ENCODE data around the gene BACH2. TPM values are rescaled to one million over a fixed set of nuclear protein-coding genes. Genes with fewer than 3 reads are reported as not detected.

The BACH2 gene
- polyA plus RNA-seq, 1 experiment: 2.2 TPM

- no peaks in the 10 kb centered on the region for H3K9me3 ChIP-seq (ENCODE audit: control insufficient read depth, insufficient read depth, low read length)
- no peak for TF ChIP-seq CTCF (IDR thresholded peaks at IDR 0.05; ENCODE audit: low read depth, low read length)
- no peak overlapping the region for H3K4me3 ChIP-seq (ENCODE audit: low read depth, low read length)
- ChIA-PET CTCF (no interaction called here), POLR2A (no interaction called here)
- H3K27ac ChIP-seq (ENCODE audit: low read depth, low read length): no peak overlapping the region
- no peak for DNase-seq (ENCODE audit: low read depth, low spot score)
- H3K27me3 ChIP-seq (ENCODE audit: control insufficient read depth, insufficient read depth, low read length): peaks cover 32% of the 10 kb centered on the region
Observed at GRCh38 chr6:90311569-90311968, 14.9 kb upstream of the BACH2 start.

- Histone ChIP-seq H3K9me3 (ENCODE audit: control insufficient read depth, insufficient read depth, low read length) (no peaks in the 10 kb centered on the region), H3K27ac (ENCODE audit: low read depth, low read length) (no peak overlapping the region), H3K4me3 (ENCODE audit: low read depth, low read length) (no peak overlapping the region), H3K27me3 (ENCODE audit: control insufficient read depth, insufficient read depth, low read length) (peaks cover 46% of the 10 kb centered on the region)
- DNase-seq (ENCODE audit: low read depth, low spot score): no peak
- POLR2A ChIA-PET: no interaction called here
- TF ChIP-seq CTCF (IDR thresholded peaks at IDR 0.05; ENCODE audit: low read depth, low read length): no peak
- CTCF ChIA-PET: interaction anchor here (0.8 kb wide), 1 partner anchor 336 kb away, joined by 3 read pairs; no protein-coding TSS in a partner anchor
Observed at GRCh38 chr6:90305800-90306448, 9.3 kb upstream of the BACH2 start.

GRCh38 chr6:90304308-90304707 lies 7.7 kb upstream of the BACH2 start:
- POLR2A ChIA-PET: no interaction called here
- Histone ChIP-seq H3K27ac (ENCODE audit: low read depth, low read length) (no peak overlapping the region), H3K27me3 (ENCODE audit: control insufficient read depth, insufficient read depth, low read length) (peaks cover 41% of the 10 kb centered on the region), H3K9me3 (ENCODE audit: control insufficient read depth, insufficient read depth, low read length) (no peaks in the 10 kb centered on the region), H3K4me3 (ENCODE audit: low read depth, low read length) (no peak overlapping the region)
- CTCF ChIA-PET: interaction anchor here (0.6 to 1.6 kb wide), 3 partner anchors 205 to 364 kb away, joined by 3 to 8 read pairs (median 3); no protein-coding TSS in a partner anchor
- DNase-seq (ENCODE audit: low read depth, low spot score): no peak
- TF ChIP-seq CTCF (IDR thresholded peaks at IDR 0.05; ENCODE audit: low read depth, low read length): no peak

GRCh38 chr6:90303039-90303438 lies 6.4 kb upstream of the BACH2 start:
- Histone ChIP-seq H3K4me3 (ENCODE audit: low read depth, low read length) (no peak overlapping the region), H3K9me3 (ENCODE audit: control insufficient read depth, insufficient read depth, low read length) (no peaks in the 10 kb centered on the region), H3K27ac (ENCODE audit: low read depth, low read length) (no peak overlapping the region), H3K27me3 (ENCODE audit: control insufficient read depth, insufficient read depth, low read length) (peaks cover 41% of the 10 kb centered on the region)
- no peak for DNase-seq (ENCODE audit: low read depth, low spot score)
- POLR2A ChIA-PET: no interaction called here
- CTCF ChIA-PET: interaction anchor here (1.6 kb wide), 1 partner anchor 362 kb away, joined by 8 read pairs; no protein-coding TSS in a partner anchor
- no peak for TF ChIP-seq CTCF (IDR thresholded peaks at IDR 0.05; ENCODE audit: low read depth, low read length)

GRCh38 chr6:90302320-90302719 lies 5.7 kb upstream of the BACH2 start:
- Histone ChIP-seq H3K9me3 (ENCODE audit: control insufficient read depth, insufficient read depth, low read length) (no peaks in the 10 kb centered on the region), H3K4me3 (ENCODE audit: low read depth, low read length) (no peak overlapping the region), H3K27me3 (ENCODE audit: control insufficient read depth, insufficient read depth, low read length) (peaks cover 41% of the 10 kb centered on the region), H3K27ac (ENCODE audit: low read depth, low read length) (no peak overlapping the region)
- TF ChIP-seq CTCF (IDR thresholded peaks at IDR 0.05; ENCODE audit: low read depth, low read length): no peak
- ChIA-PET CTCF (no interaction called here), POLR2A (no interaction called here)
- DNase-seq (ENCODE audit: low read depth, low spot score): no peak

Measured in AG04450 (cell line).